GM21447 (cell line): ENCODE data around the gene PCGF5.
A peak's percentile ranks its signal among the peaks of the same experiment; 100 is the strongest.
"Not testable (repeated sequence)": the region's sequence is repeated elsewhere in the genome, so short reads cannot be mapped to it uniquely, and the experiment has no call there.

ENCODE experiments used
- ATAC-seq: cut with Tn5 transposase; IDR thresholded peaks from one replicate; pipeline ENCODE4 v1.9.1; 2021; ENCODE audit not compliant: unreplicated experiment

PCGF5 gene

DNA sequence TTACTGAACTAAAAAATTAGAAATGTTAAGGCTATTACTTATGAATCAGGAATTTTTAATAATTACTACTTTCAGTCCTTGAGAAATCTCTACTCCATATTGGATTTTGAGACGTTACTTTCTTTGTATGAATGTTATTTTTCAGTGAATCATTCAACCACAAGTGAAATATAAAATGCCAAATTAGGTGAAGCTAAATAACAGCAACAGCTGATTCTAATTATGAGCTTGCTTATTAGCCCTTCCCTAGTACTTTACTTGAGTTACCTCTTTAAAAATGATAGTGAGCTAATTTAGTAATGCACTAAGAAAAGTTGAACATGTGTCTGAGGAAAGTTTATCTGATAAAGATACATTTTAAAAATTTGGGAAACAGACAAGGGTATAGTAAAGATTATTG, 51.4 kb downstream of the PCGF5 start:
- no peak for ATAC-seq

DNA sequence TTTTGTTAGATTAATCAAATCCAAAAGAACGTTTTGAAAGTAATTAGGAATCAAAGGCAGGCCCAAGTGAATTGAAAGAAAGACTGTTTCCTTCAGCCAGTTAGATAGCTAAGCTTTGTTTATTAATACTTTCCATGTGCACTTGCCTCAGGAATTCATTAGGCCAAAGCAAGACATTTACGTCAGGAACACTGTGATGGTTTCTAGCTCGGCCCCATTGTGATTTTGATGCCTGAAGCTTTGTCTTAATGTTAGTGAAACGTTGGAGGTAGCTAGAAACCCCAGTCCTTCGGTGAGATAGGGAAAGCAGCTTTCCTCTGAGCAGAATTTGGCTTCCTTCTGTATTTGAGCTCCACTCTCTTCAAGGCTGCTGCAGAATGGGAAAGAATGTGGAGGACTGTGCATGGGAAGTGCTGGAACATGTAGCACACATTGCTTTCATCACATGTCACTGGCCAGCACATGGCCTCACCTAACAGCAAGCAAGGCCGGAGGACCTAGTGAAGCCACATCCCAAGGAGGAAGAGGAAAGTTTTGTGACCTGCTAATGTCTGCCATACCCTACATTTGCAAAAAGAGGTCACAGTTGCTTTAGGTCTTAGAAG, 64.1 kb downstream of the PCGF5 start:
- ATAC-seq = no peak

DNA sequence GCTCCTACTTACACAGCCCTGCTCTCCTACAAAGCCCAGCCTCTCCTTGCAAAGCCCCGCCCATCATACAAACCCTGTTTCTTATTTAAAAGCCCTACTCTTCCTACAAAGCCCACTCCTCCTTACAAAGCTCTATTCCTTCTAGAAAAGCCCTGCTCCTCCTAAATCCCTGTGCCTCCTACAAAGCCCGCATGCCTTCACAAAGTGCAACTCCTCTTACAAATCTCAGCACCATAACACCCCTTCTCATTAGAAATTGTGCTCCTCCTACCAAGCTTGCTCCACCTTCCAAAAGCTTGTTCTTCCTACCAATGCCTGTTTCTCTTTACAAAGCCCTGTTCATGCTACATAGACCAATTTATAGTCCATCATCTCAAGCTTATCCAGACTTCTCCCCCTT, 66.1 kb downstream of the PCGF5 start:
- no peak for ATAC-seq

DNA sequence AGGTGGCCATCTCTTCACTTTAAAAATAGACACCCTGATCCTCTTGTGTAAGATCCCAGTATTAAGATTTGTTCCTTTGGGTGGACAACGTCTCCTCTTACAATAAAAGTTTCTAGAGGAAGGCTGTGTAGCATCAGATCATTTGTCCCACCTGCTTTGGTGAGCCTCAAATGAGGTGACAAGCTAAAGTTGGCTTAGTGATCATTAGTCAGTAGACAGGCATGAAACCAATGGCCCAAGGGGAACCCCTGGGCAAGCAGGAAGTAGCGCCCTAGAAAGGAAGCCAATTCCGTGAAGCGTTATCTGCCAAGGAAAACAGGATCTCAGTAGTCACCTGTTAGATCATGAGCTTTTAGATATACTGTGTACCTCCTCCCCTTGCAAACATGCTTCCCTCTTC, 66.8 kb downstream of the PCGF5 start:
- ATAC-seq = no peak

DNA sequence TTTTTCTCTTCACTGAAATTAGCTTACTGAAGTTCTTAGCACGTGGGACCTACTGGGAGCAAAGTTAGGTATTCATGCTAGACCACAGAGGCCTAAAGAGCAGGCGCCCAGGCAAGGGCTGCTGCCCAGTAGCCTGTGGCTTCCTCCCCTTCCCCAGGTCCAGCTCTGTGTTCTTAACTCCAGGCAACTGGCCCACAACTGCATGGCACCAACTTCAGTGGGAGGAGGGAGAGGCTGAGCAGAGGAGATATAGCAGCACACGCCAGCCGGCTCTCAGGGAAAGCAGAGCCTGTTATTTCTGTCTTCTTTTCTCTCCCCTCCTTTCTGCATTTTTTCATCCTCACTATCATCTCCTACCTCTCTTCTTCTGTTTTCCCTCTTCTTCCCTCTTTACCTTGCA, 67.4 kb downstream of the PCGF5 start:
- ATAC-seq = no peak

DNA sequence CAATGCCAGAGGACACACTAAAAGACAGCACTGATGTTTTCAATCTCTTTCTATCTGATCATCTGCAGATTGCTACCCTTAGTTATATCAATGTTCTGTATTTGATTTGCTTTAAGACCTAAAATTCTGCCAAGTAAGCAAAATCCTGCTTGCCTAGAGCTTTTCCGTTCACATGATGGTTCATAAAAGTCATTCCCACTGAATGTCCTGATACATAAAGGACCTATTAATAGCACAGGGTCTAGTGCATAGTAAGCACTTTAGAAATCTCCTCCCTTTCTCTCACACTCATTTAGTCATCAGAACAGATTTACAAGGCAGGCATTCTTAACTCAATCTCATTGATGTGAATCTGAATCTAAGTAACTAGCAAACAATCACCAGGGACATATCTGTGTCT, 68.8 kb downstream of the PCGF5 start:
- no peak for ATAC-seq

DNA sequence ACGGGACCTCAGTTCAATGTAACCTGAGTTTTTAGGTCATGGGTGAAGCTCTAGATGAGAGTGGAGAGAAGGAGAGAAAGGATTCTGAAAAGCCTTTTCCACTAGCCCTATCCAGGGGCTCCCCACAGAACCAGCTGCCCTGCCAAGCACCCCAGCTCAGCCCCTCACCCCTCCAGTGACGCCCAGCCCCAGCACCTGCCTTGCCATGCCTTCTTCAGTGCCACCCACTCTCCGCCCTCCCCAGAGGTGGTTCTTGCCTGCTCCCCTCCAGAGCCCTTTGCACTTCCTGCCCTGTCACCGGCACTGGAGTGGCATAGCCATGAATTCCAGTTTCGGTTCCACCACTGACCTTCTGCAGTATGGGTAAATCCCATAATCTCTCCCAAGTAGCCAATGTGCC, 70.1 kb downstream of the PCGF5 start:
- no peak for ATAC-seq

DNA sequence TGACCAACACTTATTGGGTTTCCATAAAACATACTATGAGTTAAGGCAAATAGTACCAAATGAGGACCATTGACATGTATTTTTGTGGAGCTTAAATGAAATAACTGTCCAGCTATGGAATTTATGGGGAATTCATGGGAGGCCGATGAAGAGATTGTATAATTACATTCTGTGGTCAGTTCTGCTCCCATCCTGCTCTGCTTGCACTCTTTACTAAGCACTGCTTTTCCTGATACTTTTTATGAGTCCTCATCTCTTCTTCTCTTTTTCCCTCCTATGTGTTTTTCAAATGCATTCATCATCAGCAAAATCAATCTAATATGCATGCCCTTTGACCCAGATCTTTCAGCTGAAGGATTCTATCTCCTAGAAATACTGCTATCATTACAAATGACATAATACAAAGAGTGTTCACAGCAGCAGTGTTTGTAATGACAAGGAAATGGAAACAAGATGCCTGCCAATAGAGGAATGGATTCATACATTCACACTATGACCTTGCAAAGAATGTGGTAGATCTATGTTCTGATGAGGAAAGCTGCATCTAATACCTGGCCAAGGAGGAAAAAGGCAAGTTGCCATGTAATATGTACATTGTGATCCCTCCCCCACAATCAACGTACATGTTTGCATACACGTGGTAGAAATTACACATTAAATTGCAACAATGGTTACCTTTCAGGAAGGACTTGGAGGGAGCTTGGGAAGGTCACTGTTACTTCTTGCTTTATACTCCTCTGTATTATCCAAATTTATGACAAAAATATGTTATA, 73.9 kb downstream of the PCGF5 start:
- no peak for ATAC-seq

DNA sequence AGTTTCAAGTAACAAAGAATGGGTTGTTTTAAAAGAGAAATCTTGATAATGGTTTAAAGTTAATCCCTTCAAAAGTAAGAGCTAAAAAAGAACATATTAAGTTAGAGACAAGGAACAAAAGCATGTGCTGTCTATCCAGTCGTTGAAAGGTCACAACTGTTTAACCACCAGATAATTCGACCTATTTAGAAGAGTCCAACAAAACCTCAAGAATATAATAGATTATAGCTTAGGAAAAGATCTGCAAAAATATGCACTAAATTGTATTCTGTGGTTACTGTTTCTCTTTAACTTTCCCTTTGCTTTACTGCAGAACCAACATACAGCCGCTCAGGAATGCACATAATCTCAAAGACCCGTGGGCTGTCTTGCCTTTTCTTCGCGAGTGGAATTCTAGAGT, 74.9 kb downstream of the PCGF5 start:
- no peak for ATAC-seq

DNA sequence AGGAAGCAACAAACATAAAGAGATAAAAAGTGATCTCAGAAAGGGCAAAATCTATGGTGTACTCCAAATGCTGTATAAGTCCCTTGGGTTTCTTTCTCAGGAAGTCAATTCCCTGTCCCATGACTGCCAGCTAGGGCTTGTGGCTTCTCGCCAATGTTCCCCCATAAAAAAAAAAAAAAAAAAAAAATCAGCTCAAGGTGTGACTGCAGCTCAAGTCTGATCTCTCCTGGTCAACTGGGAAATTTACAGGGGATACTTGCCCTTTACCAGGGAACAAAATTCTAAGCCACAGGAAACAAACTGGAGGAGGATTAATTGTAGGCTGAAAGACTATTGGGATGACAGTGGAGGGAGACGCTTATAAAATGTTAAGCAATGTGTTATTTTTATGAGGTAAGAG, 76.0 kb downstream of the PCGF5 start:
- ATAC-seq = no peak

DNA sequence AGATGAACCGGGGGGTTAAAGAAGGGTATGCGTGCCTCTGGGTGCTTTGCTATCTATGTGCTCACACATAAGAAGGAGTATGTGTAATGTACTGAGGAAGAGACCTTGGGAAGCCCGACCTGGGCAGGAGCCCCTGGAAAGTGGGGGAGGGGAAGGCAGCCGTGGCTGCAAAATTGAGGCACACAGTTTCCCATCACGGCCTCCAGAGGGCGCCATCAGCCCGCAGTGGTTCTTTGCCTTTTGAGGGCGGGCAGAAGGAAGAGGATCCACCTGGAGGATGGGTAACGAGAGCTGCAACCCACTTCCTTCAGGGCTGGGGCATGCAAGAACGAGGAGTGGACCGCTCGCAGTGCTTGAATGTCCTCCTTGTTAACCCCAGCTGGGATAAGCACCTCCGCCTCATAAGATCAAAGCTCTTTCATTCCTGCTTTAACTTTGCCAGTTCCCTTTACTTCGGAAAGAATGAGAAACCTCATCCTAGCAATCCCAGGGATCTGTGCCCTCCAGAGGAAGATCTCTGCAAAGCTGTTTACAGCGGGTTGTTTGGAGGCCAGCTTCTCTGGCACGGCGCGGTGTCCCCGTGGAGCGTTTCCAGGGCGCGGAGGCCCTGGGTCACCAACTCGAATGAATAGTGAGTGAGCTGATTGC, 77.9 kb downstream of the PCGF5 start:
- ATAC-seq = peak; percentile 87

DNA sequence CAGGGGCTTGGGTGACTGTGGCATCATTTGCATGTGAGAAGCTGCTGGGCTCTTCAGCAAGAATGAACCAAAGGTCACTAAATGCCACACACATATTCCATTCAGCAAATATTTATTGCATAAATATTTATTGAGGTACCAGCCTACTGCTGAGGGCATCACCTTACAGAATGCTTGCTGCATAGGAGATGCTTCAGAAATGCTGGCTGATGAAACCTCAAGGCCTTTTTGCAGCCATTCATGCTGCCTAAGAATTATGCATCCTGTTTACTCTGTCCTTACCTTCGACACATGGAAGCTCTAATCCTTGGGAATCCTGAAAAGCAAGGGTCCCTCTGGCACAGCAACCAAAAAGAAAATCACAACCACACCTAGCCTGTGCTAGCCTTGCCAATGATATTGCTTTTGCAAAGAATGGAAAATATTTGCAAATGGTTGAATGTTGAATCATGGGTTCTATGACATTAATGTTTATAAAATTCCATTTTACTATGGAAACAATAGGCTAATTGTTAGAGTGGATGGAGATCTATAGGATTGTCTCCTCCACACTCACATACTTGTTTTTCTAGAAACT, 79.6 kb downstream of the PCGF5 start:
- ATAC-seq = no peak

DNA sequence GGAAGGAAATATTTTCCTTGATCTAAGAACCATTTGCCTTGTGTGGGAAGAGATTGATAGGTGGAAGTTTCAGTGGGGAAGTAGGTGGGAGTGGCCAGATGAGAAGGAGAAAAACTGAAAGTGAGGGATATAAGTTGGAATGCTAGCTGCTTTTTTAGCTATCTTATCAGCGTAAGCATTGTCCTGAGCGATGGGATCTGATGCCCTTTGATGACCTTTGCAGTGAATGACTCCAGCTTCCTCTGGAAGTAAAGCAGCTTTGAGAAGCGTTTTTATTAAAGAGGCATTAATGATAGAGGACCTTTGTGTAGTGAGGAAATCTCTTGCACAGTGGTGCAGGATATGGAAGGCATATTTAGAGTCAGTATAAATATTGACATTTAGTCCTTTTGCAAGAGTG, 82.5 kb downstream of the PCGF5 start:
- ATAC-seq = not testable (repeated sequence)

DNA sequence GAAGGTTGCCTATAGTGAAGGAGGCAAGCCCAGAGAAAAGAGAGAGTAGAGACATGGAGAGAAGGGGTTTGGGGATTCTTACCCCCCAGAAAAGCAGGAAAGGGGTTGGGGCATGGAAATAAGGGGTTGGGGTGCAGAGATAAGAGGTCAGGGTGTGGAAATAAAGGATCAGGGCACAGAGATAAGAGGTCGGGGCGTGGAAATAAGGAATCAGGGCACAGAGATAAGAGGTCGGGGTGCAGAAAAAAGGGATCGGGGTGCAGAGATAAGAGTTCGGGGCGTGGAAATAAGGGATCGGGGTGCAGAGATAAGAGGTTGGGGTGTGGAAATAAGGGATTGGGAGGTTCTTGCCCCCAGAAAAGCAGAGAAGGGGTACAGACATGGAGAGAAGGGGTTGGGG, 85.5 kb downstream of the PCGF5 start:
- not testable (repeated sequence) for ATAC-seq

DNA sequence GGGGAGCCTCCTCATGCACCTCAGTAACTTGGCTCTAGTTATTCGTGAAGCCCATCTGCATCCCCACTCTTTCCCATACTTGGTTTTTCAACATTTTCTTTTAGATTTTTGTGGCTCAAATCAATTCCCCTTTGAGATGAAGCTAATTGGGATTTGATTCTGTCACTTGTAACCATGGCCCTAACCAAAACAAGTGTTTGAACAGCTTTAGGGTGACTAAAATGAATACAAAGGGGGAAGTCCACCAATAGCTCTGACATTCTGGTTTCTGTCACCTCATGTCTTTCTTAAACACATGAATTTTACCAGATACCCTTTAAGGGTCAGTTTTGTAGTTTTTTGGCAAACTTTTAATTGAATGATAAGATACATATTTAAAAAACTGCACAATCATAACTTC, 87.0 kb downstream of the PCGF5 start:
- ATAC-seq = no peak

DNA sequence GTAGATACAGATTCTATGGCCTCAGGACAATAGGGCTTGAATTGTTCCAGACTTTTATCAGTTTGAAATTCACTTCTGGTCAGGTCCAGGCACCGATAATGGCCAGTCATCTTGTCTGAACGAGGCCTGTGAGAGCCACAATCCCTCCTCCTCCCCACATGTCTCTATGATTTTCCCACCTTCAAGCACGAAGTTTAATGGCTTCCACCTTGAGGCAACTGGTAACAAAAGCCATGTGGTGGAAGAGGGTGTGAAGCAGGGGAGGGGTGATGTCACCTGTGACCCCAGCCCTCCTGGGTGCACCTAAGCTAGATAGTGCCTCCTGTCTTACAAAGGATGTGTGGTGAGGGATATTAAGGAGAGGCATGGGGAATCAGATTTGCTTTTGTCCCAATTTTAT, 89.2 kb downstream of the PCGF5 start:
- ATAC-seq = no peak

DNA sequence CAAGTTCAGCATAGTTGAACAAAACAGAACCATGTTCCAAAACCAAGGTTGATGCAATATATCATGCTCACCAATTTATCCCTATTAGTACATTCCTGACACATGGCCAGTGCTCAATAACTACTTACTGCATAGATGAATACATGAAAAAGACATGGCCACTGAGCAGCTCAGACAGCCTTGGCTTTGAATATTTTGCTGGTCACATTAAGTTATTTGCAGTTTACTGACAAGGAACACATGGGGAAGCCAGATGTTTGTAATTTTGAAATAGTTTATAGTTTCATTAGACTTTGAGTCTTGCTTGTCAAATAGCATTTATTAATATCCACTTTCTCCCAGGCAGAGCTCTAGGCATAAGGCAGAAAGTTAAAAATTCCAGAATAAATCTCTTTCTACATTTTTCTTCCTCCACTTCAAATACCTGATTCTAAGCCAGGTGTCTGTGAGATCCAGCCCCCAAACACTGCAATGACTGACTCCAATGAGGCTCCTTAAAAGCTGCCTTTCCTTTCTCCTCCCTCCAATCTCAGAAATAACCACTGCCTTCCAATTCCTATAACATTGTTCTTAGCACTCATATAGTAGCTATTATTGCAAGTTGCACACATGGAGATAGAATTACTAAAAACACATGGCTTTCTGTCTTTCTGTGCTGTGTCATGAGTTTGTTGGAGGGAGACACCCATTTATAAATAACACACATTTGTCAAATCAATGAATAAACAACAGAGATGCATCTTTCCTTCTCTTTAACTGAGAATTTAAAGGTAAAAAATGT, 91.3 kb downstream of the PCGF5 start:
- no peak for ATAC-seq

DNA sequence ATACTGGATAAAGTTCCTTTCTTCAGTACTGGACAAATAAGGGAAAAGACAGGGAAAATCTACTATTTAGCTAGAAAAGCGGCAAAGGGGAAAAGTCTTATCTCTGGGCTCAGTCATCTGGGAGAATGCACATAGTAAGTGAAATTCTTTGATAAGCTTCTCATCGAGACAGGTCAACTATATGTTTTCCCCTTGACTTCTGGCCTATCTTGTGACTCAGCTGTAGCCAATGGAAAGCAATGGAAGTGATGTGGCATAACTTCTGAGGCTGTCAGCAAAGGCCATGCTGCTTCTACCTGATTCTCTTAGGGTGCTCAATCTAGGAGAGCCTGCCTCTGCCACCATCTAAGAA, 91.9 kb downstream of the PCGF5 start:
- no peak for ATAC-seq

DNA sequence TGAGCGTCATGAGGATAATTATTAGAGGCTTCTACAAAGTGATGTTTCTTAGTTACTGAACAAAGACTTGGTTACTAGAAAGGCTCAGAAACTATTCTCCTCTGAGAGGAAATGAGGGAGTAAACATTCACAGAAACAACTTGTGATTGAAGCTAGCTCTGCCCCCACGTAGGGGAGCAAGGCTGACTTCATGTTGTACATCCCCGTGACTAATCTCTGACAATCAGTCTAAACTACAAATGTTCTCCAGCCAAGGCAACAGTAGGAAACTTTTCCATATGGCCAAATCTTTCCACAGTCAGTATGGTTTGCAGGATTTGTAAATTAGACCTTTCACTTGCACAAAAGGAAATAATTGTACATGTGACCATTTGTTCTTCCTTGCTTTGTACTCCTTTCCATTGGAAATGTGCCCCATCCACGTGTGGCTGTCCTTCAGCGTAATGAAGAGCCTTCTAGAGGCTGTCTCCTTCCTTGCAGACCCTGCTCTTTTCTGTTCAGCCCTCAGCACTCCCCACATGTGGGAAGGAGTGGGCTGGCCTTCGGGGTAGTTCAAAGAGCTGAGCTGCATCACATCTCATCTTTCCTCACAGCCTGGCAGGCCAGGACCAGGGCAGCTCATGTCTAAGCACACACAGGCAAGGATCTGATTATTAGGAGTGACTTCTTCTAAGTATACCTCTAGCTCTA, 93.5 kb downstream of the PCGF5 start:
- ATAC-seq = no peak

DNA sequence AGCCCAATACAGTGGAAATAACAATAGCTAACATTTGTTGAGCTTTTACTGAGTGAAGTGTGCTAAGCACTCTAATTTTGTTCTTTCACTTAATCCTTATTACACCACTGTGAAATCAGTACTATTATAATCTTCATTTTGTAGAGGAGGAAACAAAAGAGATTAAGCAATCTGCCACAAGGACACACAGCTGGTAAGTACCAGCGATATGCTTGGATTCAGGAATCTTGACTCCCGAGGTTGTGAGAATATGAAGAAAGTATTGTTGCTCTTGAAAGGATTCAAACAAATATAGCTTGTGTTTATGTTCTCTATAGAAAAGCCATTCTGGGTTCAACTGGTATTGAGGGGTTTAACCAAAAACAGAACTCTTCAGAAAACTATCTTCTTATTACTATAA, 96.0 kb downstream of the PCGF5 start:
- no peak for ATAC-seq

DNA sequence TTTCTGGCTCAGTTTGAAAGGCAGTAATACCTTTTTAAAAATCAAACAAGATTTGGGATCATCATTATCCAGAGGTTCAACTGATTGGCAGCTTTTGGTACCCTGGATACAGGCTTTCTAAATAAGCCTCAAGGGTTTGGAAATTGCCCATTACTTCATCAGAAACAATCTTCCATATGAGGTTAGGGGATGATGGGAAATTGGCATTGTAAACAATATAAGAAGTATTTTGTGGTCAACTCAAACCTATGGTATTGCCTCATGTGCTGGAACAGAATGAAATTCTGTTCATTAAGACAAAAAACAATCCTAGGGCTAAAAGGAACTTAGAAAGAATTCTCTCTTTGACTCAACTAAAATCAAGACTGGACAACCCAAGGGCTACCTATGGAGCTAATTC, 97.1 kb downstream of the PCGF5 start:
- no peak for ATAC-seq
